Activated naive CD8-positive, alpha-beta T cell (primary cell): Measurements from ENCODE around the gene ZNF837.

Source experiments
- H3K27ac Mint-ChIP-seq: one replicate; pipeline ENCODE4 v1.8.0; 2021; ENCODE audit warnings: mixed read lengths
- H3K27me3 Mint-ChIP-seq: one replicate; pipeline ENCODE4 v1.8.0; 2021; ENCODE audit warnings: mixed read lengths
- H3K36me3 Mint-ChIP-seq: one replicate; pipeline ENCODE4 v1.8.0; 2021; ENCODE audit warnings: mixed read lengths
- H3K4me1 Mint-ChIP-seq: one replicate; pipeline ENCODE4 v1.8.0; 2021; ENCODE audit warnings: low read depth, mixed read lengths
- H3K4me3 Mint-ChIP-seq: one replicate; pipeline ENCODE4 v1.8.0; 2021; ENCODE audit warnings: mild to moderate bottlenecking, mixed read lengths
- H3K9me3 Mint-ChIP-seq: one replicate; pipeline ENCODE4 v1.8.0; 2021; ENCODE audit warnings: low read depth, mixed read lengths

ZNF837 gene

DNA sequence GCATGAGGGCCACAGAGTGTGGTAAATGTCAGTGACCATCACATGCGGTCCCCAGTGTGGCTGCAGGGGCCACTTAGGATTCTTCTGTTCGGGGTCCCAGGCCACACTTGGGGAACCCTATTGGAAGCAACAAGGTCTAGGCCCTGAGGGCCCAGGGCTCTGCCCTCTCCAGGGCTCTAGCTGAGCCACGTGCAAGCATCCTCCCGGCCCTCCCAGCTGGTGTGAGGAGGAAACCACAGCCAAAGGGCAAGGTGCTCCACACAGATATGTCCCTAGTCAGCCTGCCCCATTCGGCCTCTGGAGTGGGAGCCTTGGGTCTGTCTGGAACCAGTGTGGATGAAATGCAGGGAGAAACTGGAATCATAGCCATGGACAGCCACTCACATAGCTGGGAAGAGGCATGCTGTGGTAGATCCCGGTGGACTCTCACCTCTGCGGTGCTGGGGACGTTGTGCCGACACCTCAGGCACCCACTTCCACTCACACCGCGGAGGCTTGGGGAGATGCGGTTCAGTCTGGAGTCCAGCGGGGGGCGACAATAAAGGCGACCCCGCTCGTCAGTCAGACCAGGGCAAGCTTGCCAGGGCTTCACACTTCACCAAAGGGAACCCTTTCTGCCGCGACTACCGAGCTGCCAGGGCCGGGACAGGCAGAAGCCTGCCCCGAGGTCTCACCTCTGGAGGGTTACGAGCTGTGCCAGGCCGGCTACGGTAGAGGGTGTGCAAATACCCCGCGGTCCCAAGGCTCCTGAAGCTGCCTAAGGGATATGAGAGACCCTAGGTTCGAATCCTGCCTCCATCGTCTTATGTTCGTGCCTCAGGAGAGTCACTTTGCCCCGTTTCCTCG is 14.0 kb downstream of the ZNF837 start:
- Mint-ChIP-seq H3K27ac (no peak overlapping the region), H3K4me1 (peaks cover 4% of the 10 kb centered on the region), H3K4me3 (no peak overlapping the region), H3K27me3 (no peaks in the 10 kb centered on the region), H3K9me3 (no peaks in the 10 kb centered on the region), H3K36me3 (no peaks in the 10 kb centered on the region)

DNA sequence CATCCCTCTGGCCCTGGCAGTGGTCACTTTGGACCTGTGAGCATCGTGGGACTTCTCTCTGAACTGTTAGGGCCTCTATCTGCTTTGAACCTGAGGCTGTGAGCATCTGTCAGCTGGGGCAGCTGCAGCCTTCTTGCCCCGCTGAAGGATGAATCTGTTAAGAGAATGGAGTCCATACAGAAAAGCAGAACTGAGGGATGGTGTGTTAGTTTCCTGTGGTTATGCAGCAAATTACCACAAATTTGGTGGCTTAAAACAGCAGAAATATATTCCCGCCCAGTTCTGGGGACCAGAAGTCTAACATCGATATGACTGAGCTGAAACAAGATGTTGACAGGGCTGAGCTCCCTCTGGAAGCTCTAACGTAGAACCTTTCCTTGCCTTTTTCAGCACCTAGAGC is 16.7 kb downstream of the ZNF837 start:
- Mint-ChIP-seq H3K9me3 (no peaks in the 10 kb centered on the region), H3K27me3 (no peaks in the 10 kb centered on the region), H3K4me1 (peaks cover 9% of the 10 kb centered on the region), H3K4me3 (no peak overlapping the region), H3K36me3 (no peaks in the 10 kb centered on the region), H3K27ac (no peak overlapping the region)

DNA sequence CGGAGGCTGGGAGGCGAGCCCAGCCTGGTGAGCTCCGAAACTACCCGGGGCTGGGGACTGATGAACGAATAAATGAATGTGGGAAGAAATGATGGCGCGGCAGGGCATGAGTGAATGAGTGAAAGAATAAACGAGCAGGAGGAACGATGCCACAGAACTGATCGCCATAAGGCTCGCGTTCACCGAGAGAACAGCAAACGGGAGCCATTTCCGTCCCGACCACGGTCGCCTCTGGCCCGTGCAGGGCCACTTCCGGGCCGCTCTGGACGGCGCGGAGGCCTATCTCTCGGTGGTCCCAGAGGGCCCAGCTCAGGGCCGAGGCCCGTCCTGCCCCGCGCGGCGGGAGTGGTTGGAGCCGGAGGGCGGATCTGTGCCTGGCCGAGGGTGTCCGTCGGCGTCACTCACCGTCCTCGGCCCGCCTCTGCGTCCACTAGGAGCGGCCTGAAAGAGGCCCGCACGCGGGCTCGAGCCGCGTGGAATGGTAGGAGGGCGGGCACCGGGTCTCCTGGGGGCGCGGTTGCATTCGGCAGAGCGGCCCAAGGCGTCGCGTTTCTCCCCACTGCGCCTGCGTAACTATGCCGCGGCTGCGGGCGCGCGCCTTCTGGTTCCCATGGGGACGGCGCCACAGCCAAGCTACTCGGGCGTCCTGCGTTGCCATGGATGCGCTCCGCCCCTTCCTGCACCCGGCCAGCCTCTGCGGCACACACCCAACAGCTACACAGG is 18.4 kb downstream of the ZNF837 start, which contains the start of gene ZNF497:
TSS of gene ZNF497 (minus strand) at position 480 of the 723 bp plus-strand sequence. CDS start 5,116 bp downstream, outside the sequence.
- Mint-ChIP-seq H3K27me3 (no peaks in the 10 kb centered on the region), H3K27ac (peak within 1 kb of the TSS; percentile 96), H3K36me3 (no peaks in the 10 kb centered on the region), H3K4me3 (peak within 1 kb of the TSS; percentile 96), H3K4me1 (peaks cover 13% of the 10 kb centered on the region), H3K9me3 (no peaks in the 10 kb centered on the region)

DNA sequence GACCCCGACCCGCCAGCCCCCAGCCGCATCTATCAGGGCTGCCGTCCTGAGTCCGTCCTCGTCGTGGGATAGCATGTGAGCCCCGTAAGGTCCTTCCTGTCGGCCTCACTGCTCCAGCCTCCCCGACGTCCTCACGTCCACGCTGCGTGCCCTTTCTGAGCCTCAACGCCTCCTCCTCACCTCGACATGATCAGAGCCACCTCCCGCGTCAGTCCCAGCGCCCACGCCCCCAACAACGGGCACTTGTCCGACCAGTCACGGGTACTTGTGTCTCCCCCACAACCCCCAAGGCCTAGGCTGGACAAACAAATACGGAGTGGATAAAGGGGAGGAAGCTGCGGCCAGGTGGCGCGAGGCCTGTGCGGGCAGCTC is 18.9 kb downstream of the ZNF837 start:
- no peaks in the 10 kb centered on the region for H3K36me3 Mint-ChIP-seq
- peak overlapping the region; percentile 96 for H3K4me3 Mint-ChIP-seq
- H3K27ac Mint-ChIP-seq, result peak overlapping the region; percentile 96
- no peaks in the 10 kb centered on the region for H3K9me3 Mint-ChIP-seq
- peaks cover 13% of the 10 kb centered on the region for H3K4me1 Mint-ChIP-seq
- H3K27me3 Mint-ChIP-seq, result no peaks in the 10 kb centered on the region

DNA sequence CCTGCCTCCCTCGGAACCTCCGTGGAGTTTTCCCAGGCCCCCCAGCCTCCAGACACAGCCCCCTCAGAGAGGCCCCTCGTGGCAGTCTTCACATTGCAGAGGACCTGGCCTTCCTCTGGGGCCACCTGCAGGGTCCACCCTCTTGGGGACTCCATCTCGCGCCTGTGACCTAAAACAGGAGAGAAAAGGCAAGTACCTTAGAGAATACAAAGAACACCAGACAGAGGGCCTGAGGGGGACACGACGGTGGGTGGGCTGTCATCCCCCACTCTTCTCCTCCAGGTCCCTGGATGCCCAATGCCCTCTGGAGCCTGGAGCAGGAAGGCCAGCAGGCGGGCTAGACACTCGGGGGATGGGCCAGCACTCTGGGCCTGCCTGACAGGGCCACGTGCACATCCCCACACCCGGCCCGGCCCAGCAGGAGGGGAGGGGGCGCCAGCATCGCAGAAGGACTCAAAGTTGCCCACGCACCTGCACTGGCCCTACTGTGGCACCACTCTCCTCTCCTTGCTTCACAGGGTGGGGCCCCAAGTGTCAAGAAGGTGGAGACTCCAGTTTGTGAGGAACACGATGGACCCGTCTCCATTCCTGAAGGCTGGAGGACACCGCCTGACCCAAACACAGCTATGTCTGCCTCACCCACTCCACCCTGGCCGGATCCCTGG is 23.2 kb downstream of the ZNF837 start:
- no peak overlapping the region for H3K27ac Mint-ChIP-seq
- H3K36me3 Mint-ChIP-seq, result no peaks in the 10 kb centered on the region
- no peaks in the 10 kb centered on the region for H3K9me3 Mint-ChIP-seq
- no peak overlapping the region for H3K4me3 Mint-ChIP-seq
- peaks cover 25% of the 10 kb centered on the region for H3K4me1 Mint-ChIP-seq
- no peaks in the 10 kb centered on the region for H3K27me3 Mint-ChIP-seq

DNA sequence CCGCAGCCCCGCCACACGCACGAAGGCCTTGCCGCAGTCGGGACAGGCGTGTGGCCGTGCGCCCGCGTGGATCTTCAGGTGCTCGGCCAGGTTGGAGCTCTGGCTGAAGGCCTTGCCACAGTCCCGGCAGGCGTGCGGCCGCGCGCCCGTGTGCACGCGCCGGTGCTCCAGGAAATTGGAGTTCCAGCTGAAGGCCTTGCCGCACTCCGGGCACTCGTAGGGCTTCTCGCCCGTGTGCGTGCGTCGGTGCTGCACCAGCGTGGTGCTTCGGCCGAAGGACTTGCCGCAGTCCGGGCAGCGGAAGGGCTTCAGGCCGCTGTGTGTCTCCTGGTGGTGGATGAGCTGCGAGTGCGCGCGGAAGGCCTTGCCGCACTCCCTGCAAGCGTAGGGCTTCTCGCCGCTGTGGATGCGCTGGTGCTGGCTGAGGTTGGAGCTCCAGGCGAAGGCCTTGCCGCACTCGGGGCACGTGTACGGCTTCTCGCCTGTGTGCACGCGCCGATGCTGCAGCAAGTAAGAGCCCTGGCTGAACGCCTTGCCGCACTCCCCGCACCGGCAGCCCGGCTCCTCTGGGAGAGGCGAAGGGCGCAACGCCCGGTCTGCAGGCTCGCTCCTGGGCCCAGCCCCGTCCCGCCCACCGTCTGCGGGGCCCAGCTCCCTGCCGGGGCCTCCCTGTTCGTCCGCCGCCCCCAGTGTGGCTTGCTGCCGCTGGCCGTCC is 23.9 kb downstream of the ZNF837 start:
- H3K27ac Mint-ChIP-seq, result no peak overlapping the region
- no peaks in the 10 kb centered on the region for H3K27me3 Mint-ChIP-seq
- no peaks in the 10 kb centered on the region for H3K9me3 Mint-ChIP-seq
- no peaks in the 10 kb centered on the region for H3K36me3 Mint-ChIP-seq
- H3K4me1 Mint-ChIP-seq, result peaks cover 24% of the 10 kb centered on the region
- H3K4me3 Mint-ChIP-seq, result peak overlapping the region; percentile 52

DNA sequence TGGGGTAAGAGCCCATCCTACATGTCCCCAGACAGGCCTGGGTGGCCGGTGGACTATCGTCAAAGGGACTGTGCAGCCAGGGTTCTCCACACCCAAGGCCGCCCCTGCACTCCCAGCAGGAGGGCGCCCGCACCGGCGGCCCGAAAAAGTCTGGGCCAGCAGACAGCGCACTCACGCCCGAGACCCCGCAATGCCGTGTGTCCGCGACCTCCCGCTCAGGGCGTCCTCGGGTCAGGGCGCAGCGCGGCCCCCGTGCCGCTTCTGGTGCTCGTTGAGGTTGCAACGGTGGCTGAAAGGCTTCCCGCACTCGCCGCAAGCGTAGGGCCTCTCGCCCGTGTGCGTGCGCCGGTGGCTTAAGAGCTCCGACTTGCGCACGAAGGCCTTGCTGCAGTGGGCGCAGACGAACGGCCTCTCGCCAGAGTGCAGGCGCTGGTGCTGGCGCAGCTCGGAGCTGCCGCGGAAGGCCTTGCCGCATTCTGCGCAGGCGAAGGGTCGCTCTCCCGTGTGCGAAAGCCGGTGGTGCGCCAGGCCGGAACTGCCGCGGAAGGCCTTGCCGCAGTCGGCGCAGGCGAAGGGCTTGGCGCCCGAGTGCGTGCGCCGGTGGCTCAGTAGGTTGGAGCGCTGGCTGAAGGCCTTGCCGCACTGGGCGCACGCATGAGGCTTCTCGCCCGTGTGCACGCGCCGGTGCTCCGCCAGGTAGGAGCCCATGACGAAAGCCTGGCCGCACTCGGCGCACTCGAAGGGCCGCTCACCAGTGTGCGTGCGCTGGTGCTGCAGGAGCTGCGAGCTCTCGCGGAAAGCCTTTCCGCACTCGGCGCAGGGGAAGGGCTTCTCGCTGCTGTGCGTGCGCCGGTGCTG is 24.7 kb downstream of the ZNF837 start:
- H3K4me1 Mint-ChIP-seq, result peaks cover 20% of the 10 kb centered on the region
- no peak overlapping the region for H3K27ac Mint-ChIP-seq

DNA sequence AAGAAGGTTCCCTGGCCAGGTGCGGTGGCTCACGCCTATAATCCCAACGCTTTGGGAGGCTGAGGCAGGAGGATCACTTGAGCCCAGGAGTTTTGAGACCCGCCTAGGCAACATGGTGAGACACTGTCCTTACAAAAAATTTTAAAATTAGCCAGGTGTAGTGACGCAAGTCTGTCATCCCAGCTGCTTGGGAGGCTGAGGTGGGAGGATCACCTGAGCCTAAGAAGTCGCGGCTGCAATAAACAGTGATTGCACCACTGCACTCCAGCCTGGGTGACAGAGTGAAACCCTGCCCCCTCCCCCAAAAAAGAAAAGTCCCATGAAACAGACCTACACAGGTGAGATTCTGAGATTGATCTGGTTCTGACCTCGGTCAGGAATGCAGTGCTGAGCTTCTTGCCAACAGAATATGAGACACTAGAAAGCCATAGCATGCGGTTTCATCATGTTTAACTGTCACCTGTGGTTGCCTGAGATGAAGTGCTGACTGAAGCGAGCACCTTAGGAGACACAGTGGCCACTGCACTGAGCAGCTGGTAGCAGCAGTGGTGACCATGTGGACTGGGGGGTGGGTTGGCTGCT is 25.5 kb downstream of the ZNF837 start:
- Mint-ChIP-seq H3K9me3 (no peaks in the 10 kb centered on the region), H3K36me3 (no peaks in the 10 kb centered on the region), H3K4me1 (peaks cover 22% of the 10 kb centered on the region), H3K4me3 (peak overlapping the region; percentile 66), H3K27me3 (no peaks in the 10 kb centered on the region), H3K27ac (no peak overlapping the region)

More for the DNA sequence above, 24.7 kb downstream of the ZNF837 start:
- no peaks in the 10 kb centered on the region for H3K36me3 Mint-ChIP-seq
- no peaks in the 10 kb centered on the region for H3K27me3 Mint-ChIP-seq
- H3K9me3 Mint-ChIP-seq, result no peaks in the 10 kb centered on the region
- H3K4me3 Mint-ChIP-seq, result peak overlapping the region; percentile 52

DNA sequence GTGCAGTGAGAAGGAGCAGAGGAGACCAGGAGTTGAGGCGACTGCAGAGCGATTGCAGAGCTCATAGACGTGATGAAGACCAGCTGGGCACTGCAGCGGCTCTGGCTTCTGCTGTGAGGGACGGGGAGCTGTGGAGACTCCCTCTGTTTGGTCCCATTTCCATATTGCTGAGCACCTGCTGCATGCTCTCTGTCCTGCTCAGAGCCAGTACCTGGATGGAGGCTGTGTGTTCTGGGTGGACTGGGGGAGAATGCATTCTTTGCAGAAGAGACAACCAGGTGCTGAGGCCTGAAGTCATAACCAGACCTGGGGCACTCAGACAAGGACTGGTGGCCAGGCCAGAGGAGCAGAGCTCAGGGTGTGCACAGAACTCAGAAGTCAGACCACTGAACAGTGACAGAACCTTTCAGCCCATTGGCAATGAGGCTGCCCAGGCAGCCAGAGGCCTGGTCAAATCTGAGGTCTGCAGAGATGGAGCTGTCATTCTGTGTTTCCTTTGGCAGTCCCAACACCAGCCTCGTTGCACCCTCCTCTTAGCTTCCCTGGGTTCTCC is 26.3 kb downstream of the ZNF837 start:
- no peaks in the 10 kb centered on the region for H3K27me3 Mint-ChIP-seq
- peaks cover 22% of the 10 kb centered on the region for H3K4me1 Mint-ChIP-seq
- no peaks in the 10 kb centered on the region for H3K9me3 Mint-ChIP-seq
- H3K27ac Mint-ChIP-seq, result no peak overlapping the region
- H3K36me3 Mint-ChIP-seq, result peaks cover 2% of the 10 kb centered on the region
- H3K4me3 Mint-ChIP-seq, result no peak overlapping the region

DNA sequence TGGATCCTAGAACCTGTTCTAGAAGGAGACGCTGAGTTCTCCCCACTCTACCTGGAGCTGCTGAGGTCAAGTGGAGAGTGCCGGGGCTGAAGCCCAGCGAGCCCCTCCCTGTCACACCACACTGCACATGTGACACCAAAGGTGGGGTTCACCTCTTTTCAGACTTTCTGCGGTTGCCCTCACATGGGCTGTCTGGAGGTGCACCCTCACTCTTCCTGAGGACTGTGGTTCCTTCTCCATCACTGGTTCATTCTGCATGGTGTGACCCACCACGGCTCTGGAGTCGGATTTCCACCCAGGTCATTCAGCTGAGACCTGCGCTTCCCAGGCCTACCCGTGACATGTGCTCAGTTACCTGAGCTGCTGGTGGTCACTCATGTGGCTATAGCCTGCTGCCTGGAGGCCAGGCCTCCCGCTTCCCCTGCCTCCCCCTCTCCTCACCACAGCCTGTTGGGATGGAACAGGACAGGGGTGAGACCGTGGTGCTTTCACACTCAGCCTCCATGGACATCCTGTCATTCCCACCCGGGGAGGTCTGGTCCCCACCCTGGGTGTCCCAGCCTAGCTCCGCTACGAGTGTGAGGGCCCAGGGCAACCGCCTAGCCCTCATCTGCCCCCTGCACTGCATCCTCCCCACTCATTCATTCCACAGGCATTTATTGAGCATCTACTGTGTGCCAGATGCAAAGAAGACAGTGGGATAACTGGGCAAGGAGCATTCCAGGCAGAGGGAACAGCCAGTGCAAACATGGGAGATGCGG is 26.9 kb downstream of the ZNF837 start:
- no peaks in the 10 kb centered on the region for H3K9me3 Mint-ChIP-seq
- H3K36me3 Mint-ChIP-seq, result peaks cover 4% of the 10 kb centered on the region
- H3K27me3 Mint-ChIP-seq, result no peaks in the 10 kb centered on the region
- H3K4me3 Mint-ChIP-seq, result no peak overlapping the region
- H3K4me1 Mint-ChIP-seq, result peaks cover 24% of the 10 kb centered on the region
- H3K27ac Mint-ChIP-seq, result no peak overlapping the region

DNA sequence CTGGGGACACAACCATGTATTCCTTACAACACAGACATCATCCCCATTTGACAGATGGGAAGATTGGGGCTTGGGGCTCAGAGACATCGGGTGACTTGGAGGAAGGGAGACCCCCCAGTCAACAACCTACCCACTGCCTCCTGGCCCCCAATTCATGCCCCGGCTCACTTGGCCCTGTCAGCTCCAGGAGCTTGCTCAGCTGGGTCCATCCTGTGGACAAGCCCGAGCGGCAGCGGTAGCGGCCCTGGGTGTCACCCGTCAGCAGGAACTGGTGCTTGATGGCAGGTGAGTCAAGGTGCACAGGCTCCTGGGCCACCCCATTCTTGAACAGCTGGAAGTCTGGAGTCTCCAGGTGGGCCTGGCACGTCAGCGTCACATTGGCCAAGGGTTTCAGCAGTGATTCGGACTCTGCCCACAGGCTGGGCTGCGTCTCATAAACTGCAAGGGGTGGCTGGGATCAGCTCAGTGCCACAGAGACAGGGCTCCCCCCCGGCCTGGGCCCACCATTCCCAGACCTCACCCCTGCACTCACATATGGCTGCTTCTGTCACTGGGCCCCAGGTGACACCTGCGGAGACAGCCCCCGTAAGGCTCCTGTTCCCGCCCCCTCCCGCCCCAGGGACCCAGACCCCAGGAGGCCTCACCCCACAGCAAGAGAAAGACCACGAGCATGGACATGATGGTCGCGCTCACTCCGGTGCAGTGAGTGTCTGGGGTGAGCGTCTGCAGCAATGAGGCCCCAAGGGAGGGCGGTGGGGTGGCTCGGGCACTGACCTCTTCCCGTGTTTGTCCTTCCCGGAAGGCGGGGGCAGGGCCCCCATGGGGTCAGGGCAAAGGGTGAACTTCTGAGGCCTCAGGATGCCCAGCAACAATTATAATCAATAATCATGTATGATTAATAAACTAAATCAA is 27.8 kb downstream of the ZNF837 start, which contains the start of gene A1BG:
TSS of gene A1BG (minus strand) at position 733 of the 912 bp plus-strand sequence. CDS start at position 678, 55 bp downstream.
- H3K27me3 Mint-ChIP-seq, result no peaks in the 10 kb centered on the region
- peaks cover 30% of the 10 kb centered on the region for H3K4me1 Mint-ChIP-seq
- H3K36me3 Mint-ChIP-seq, result peaks cover 4% of the 10 kb centered on the region
- H3K9me3 Mint-ChIP-seq, result no peaks in the 10 kb centered on the region
- no peak within 1 kb of the TSS for H3K27ac Mint-ChIP-seq
- no peak within 1 kb of the TSS for H3K4me3 Mint-ChIP-seq
